HG02852 (cell line): ENCODE measurements around the gene CPNE2.
"Not testable (repeated sequence)": the region's sequence is repeated elsewhere in the genome, so short reads cannot be mapped to it uniquely, and the experiment has no call there.

Experiments
- ATAC-seq: cut with Tn5 transposase; IDR thresholded peaks from one replicate; pipeline ENCODE4 v1.9.1; 2021; ENCODE audit warnings: mild to moderate bottlenecking, moderate library complexity; ENCODE audit not compliant: unreplicated experiment

The CPNE2 gene

DNA sequence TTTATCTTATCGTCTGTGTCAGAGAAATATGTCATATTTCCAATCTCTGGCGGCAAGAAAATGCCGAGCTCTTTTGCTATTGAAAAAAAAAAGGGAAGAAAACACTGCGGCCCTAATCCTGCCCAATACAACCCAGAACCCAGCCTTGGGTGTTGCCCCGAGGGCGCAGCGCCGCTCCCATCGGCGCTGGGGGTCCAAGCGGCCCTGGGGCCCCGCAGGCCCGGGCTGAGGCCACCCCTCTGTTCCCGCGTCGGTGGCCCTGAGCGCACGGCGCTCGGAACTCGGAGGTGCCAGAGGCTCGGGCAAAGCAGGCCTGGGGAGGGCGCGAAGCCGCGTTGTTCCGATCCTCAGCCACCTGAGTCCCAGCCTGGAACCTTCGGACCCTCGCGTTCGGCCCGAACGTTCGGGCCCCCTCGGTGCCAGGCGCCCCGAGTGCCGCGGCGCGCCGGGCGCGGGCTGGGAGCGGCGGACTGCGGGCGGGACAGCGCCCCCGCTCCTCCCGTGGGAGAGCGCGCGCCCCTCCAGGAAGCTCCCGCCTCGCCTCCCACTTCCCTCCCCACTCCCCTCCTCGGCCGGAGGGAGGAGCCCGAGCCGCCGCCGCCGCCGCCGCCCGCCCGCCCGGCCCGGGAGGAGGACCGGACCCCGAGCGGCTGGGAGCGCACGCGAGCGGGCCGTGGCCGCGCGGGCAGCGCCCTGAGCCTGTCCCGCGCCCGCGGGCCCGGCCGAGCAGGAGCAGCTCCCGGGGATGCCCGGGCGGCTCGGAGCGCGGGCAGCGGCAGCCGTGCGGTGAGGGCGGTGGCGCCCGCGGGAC, at the start of gene CPNE2:
CPNE2 (plus strand) TSS at position 609 of the 811 bp plus-strand sequence. CDS start 18,160 bp downstream, outside the sequence.
- peak; percentile 64 for ATAC-seq

- ATAC-seq, result no peak
Observed at GRCh38 chr16:57043248-57043647, 49.1 kb upstream of the CPNE2 start.

DNA sequence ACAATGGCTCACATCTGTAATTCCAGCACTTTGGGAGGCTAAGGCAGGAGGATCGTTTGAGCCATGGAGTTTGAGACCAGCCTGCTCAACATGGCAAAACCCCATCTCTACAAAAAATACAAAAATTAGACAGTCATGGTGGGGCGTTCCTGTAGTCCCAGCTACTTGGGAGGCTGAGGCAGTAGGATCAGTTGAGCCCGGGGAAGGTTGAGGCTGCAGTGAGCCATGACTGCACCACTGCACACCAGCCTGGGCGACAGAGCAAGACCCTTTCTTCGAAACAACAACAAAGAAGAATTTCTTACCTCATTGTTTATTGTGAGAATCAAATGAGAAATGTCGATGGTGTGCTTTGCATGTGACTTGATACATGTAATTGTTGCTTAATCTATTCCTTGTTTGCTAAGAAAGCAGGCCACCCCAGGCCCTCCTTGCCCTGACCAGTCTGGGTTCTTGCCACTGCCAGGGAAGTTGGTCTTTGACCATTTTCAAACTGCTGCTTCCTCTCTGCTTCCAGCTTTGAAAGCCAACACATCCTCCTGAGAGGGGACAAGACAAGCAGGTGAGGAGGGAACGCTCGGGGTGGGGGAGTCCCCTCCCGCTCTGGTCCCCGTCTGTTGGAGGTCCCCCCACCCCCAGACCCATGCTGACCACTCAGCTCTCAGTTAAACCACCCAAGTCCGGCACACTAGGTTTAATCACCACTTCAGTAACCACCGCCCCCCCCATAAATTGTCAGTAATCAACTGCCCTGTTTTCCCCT, 47.3 kb upstream of the CPNE2 start:
- ATAC-seq, result no peak

DNA sequence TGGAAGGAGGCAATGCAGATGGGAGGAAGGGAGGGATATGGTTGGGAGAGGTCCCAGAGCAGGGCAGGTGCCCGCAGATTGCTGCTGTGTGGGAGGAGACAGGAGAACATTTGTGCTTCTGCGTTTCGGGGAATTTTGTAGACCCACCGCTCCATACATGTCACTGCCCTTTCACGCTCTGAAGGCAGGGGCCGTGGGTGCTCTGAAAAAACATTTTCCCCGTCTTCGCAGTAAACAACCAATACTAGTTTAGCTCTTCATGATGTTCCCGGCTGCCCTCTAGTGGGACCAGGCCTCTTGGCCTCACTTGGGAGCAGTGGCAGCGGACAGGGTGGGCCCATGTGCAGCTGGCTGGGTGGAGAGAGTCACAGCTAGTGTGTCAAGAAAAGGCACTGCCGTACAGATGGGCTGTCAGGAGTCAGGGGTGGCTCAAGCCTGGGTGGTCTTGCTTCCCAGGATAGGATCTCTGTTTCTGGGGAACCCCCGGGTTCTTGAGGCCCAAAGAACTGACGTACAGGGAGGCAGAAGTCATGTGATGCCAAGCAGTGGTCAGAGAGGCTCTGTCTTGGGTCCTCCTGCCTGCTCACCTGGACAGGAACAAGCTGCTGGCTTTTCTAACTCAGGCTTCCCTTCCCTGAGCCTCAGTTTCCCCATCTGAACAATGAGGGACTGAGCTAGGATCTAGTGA, 46.5 kb upstream of the CPNE2 start:
- no peak for ATAC-seq

DNA sequence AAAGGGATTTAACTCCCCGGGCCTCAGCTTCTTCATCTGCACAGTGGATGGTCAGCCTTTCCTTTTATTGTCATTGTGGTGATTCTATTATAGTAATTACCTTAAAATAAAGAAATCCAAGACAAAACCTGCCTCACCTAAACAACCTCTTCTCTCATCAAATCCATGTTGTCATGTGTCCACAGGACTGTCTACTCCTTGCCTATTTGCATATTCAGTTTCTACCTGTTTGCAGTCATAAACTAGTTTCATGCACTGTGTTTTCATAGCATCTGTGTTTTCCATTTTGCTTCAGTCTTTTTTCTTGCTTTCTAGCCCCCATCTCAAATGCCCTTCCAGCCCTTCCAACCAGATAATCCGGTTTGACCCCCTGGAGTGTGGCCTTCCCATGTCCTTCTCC, 44.3 kb upstream of the CPNE2 start:
- no peak for ATAC-seq

DNA sequence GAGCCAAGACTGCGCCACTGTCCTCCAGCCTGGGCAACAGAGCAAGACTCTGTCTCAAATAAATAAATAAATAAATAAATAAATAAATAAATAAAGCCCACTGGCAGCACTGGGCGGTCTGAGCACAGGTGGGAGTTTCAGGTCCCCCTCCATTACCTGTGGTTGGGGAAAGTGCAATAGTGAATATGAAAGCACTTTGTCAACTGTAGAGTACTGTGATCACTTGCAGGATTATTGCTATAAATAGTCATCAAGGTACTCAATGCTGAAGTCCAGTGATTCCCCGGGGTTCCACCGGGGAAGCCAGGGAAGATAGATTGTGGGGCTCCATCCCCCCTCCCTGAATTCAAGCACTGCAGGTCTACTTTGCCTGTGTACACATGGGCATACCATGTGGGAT, 42.7 kb upstream of the CPNE2 start:
- peak; percentile 56 for ATAC-seq

DNA sequence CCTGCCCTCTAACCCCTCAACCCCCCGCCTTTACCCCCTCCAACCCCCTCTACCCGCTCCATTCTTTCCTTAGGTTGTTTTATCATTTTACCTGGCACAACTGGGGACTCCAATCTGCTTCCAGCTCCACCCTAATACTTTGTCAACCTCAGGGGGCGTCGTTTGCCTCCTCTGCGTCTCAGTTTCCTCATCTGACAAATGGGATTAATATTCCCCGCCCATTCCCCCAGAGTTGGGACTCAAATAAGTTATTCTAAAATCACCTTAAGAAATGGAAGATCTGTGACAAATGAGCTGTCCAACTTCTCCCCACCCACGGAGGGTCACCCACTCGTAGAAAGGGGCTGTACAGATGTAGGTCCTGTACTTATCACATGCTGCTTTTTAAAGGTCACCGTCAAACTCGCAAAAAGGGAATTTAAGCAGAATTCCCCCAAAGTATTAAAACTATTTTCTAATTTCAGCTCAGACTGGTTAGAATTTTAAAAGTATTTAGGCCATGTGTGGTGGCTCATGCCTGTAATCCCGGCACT, 40.6 kb upstream of the CPNE2 start:
- ATAC-seq, result no peak

DNA sequence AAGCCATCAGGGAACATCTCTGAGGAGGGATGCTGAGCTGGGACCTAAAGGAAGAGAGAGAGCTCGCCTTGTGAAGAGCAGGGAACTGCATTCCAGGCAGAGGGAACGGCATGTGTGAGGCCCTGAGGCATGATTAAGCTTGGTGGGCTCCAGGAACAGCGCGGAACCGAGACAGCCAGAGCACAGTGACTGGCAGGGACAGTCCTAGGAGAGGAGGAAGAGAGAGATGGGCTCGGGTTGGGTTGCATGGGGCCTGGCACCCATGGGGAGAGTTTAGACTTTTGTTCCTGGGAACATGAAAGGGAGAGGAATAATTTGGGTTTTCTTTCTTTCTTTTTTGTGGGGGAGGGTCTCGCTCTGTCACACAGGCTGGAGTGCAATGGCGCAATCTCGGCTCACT, 39.2 kb upstream of the CPNE2 start:
- ATAC-seq, result no peak

GRCh38 chr16:57054338-57054737, 38.0 kb upstream of the CPNE2 start:
- ATAC-seq, result no peak

DNA sequence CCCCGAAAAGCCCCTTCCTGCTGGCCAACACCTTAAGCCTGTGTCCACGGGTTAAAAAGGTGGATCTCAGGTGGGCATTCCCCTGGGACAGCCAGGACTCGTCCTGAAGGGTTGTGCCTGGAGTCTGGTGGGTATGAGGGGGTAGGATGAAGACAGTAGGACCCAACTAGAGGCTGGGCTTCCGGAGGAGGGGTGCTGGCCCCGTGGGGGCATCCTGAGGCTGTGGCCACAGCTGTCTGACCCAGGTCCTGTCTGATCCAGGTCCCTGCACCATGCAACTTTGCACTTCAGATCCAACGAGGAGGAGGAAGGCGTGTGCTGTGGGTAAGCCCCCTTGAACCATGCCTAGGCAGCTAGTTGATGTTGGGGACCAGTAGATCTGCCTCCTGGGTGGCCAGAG, 37.6 kb upstream of the CPNE2 start:
- no peak for ATAC-seq

DNA sequence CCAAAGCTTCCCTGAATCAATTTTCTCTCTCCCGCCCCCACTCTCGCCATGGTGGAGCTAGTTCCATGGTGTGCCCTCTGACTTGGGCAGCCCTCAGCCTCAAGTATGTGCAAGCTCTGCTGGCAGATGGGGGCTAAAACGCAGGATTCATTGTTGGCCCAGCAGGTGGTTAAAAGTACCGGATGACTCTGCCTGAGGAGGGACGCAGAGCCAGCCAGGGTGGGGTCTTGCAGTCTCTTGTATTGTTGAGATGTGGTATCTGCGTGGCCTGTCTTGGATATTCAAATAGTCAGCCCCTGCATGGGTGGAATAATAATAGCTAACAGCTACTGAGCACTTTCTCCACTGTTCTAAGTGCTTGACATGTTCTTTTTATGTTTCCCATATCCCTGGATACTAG, 36.7 kb upstream of the CPNE2 start:
- no peak for ATAC-seq

GRCh38 chr16:57058291-57058861, 34.0 kb upstream of the CPNE2 start:
- no peak for ATAC-seq

DNA sequence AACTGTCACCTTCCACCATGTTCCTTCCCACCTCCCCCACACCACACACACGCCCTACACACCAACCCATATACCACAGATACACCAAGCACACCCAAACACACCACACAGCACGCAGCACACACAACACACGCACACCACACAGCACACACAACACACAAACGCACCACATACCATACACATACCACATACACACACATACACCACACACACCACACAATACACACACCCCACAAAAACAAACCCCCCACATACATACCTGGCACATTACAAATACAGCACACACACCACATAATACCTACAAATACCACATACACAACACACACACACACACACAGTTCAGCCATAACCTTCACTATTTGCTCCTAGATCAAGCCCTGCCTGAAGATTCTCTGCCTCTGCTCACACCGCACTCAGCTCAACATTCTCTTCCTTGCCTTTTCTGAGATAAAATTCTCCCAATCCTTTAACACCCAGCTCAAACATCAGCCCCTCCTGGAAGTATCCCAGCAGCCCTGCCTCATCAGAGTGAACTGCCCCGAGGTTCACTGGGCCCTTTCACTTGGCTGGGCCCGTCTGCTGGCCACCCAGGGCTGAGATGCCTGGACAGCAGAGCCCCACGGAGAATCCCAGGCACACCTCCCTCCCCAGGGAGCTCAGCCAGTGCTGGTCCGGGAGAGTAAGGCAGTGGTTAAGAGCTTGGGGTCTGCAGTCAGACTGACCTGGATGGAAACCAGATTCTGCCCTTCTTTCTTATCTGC, 31.9 kb upstream of the CPNE2 start:
- ATAC-seq, result no peak

DNA sequence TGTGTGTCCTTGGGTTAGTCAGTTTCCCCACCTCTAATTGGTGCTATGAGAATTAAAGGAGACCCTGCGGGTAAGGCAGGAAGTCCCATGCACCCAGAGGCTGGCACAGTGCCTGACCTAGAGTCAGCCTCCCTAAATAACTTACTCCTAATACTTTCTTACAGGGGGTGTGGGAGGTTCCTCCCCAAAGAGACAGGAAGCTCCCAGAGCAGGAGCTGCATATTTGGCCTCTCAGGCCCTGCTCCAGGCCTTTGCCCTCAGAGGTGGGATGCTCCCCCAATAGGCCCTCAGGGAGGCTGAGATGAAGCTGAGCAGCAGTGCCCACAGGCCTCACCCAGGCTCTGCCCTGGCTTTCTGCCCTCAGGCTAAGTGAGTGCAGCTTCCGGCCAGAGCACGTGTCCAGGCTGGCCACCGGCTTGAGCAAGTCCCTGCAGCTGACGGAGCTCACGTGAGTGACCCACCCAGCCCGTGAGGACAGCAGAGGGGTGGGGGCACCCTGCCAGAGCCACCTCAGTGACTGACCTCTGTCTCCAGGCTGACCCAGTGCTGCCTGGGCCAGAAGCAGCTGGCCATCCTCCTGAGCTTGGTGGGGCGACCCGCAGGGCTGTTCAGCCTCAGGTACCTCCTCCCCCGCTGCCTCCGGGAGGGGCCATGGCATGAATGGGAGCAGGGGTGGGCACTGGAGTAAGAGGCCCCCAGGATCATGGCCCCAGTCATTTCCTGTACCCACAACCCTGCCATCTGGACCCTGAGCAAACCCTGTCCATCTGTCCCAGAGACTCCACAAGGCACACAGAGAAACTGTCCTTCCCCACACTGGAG, 31.1 kb upstream of the CPNE2 start:
- no peak for ATAC-seq

GRCh38 chr16:57062329-57062728, 30.1 kb upstream of the CPNE2 start:
- no peak for ATAC-seq

DNA sequence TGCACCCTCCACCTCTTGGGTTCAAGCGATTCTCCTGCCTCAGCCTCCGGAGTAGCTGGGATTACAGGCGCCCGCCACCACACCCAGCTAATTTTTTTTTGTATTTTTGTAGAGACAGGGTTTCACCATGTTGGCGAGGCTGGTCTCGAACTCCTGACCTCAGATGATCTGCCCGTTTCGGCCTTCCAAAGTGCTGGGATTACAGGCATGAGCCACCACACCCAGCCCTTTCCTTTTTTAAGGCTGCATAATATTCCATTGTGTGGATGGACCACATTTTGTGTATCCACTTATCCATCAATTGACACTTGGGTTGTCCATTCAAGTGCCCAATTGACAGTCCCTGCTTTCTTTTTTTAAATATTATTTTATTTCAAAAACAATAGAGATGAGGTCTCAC, 29.2 kb upstream of the CPNE2 start:
- not testable (repeated sequence) for ATAC-seq

- ATAC-seq, result no peak
Observed at GRCh38 chr16:57064995-57065394, 27.4 kb upstream of the CPNE2 start.

- no peak for ATAC-seq
Observed at GRCh38 chr16:57066625-57067024, 25.8 kb upstream of the CPNE2 start.

GRCh38 chr16:57067347-57067746, 25.0 kb upstream of the CPNE2 start:
- ATAC-seq, result no peak
